ENCODE measurements around the gene PIP5K1B. TPM values are rescaled to one million over a fixed set of nuclear protein-coding genes. Genes with fewer than 3 reads are reported as not detected.

Gene PIP5K1B
- total RNA-seq, 6 experiments from 2014 or later: not detected

DNA sequence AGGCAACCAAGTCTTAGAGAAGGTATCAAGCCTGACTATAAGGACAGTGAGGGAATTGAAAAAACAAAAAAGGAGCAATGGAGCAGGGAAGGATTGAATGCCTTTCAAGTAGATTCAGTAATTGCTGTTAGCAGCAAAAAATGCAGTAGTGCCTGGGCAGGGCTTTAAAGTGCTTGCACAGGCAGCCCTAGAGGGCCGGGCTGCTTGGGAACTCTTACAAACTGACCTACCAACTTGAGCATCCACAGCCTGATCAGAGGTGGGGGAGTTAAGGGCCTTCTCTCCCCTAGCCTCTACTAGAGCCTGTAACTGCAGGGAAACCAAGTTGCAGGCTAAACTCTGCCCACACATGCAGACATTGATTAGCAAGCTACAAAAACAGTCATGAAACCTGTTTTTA lies 349.9 kb downstream of the PIP5K1B start:
- DNase-seq: no peak
- no peaks in the 10 kb centered on the region for H3K9me3 Mint-ChIP-seq
- H3K4me3 Mint-ChIP-seq: no peak overlapping the region
- H3K27ac Mint-ChIP-seq: no peak overlapping the region
- peaks cover 6% of the 10 kb centered on the region for H3K4me1 Mint-ChIP-seq (ENCODE audit: low read depth)
- TF ChIP-seq CTCF (IDR thresholded peaks at IDR 0.05): no peak
- peaks cover 8% of the 10 kb centered on the region for H3K36me3 Mint-ChIP-seq (ENCODE audit: low read depth)
- no peaks in the 10 kb centered on the region; the same call in 1 of the 2 replicates for H3K27me3 Mint-ChIP-seq (ENCODE audit: insufficient read depth)

DNA sequence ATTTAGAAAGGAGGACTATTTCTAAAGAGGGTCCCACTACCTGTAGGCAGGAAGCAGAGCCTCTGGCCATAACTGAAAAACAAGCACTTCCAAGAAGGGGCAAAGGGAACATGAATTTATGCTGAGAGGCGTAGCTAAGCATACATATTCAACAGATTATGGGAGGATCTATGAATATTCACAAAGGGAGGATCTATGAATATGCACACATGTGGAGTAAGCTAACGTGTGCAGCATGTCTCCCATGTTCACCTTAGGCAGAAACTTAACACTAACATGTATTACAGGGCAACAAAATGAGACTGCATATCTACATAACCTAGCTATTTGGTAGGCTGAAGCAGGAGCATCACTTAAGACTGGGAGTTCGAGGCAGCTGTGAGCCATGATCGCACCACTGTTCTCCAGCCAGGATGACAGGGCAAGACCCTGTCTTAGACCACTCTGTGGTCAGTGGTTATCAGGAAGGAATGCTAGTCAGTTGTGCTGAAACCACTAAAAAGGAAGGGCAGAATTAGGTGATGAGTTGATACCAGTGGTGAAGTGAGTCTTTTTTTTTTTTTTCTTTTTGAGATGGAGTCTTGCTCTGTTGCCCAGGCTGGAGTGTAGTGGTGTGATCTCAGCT lies 351.3 kb downstream of the PIP5K1B start:
- peaks cover 6% of the 10 kb centered on the region for H3K4me1 Mint-ChIP-seq (ENCODE audit: low read depth)
- H3K27me3 Mint-ChIP-seq (ENCODE audit: insufficient read depth): no peaks in the 10 kb centered on the region; the same call in 1 of the 2 replicates
- H3K27ac Mint-ChIP-seq: no peak overlapping the region
- DNase-seq: no peak
- no peak overlapping the region for H3K4me3 Mint-ChIP-seq
- no peaks in the 10 kb centered on the region for H3K9me3 Mint-ChIP-seq
- no peak for TF ChIP-seq CTCF (IDR thresholded peaks at IDR 0.05)
- H3K36me3 Mint-ChIP-seq (ENCODE audit: low read depth): peaks cover 8% of the 10 kb centered on the region

- H3K4me3 Mint-ChIP-seq: no peak overlapping the region
- H3K9me3 Mint-ChIP-seq: no peaks in the 10 kb centered on the region
- peaks cover 8% of the 10 kb centered on the region for H3K36me3 Mint-ChIP-seq (ENCODE audit: low read depth)
- TF ChIP-seq CTCF (IDR thresholded peaks at IDR 0.05): no peak
- no peak overlapping the region for H3K27ac Mint-ChIP-seq
- DNase-seq: no peak
- H3K4me1 Mint-ChIP-seq (ENCODE audit: low read depth): peaks cover 6% of the 10 kb centered on the region
- H3K27me3 Mint-ChIP-seq (ENCODE audit: insufficient read depth): no peaks in the 10 kb centered on the region; the same call in 1 of the 2 replicates
Observed at GRCh38 chr9:69058101-69058500, 353.1 kb downstream of the PIP5K1B start.

Other genes with a start within 250 kb of the PIP5K1B start
- not detected for gene TMEM252, start 164.4 kb upstream of the PIP5K1B start, total RNA-seq (2021; fragmentation: NEBNext Ultra II Directional; extraction: Animal tissue kit (Norgen Biotek cat#: 25700))

All from HFFc6 (cell line).